NCI-H69 (cell line): Measurements from ENCODE around the gene CRABP2.
A peak's percentile ranks its signal among the peaks of the same experiment; 100 is the strongest.

Source experiments
- DNase-seq: peaks from one replicate; lab custom pipeline; 2025; lab: John Stamatoyannopoulos, UW

Gene CRABP2

GRCh38 chr1:156690675-156691036, 14.7 kb downstream of the CRABP2 start:
- no peak for DNase-seq

- peak; percentile 50 for DNase-seq
Measured at GRCh38 chr1:156689953-156690674, 15.3 kb downstream of the CRABP2 start.

GRCh38 chr1:156689035-156689952, 16.1 kb downstream of the CRABP2 start:
- DNase-seq = peak; percentile 90

- no peak for DNase-seq
Measured at GRCh38 chr1:156684227-156684782, 21.1 kb downstream of the CRABP2 start.

GRCh38 chr1:156682166-156682890, 23.1 kb downstream of the CRABP2 start:
- DNase-seq = peak; percentile 8

GRCh38 chr1:156681196-156681960, 24.0 kb downstream of the CRABP2 start:
- no peak for DNase-seq

- DNase-seq = no peak
Measured at GRCh38 chr1:156680056-156680455, 25.3 kb downstream of the CRABP2 start.

GRCh38 chr1:156677616-156678596, 27.5 kb downstream of the CRABP2 start:
- DNase-seq = peak; percentile 83

GRCh38 chr1:156676820-156677615, 28.4 kb downstream of the CRABP2 start, which contains the start of gene NES:
Gene NES, minus strand, starts transcription at chr1:156677407. Its CDS starts 143 bp downstream, at chr1:156677264.
- DNase-seq = peak; percentile 82

GRCh38 chr1:156676114-156676819, 29.1 kb downstream of the CRABP2 start:
- DNase-seq = no peak

- peak; percentile 73 for DNase-seq
Measured at GRCh38 chr1:156675210-156676113, 29.9 kb downstream of the CRABP2 start.

GRCh38 chr1:156673387-156674121, 31.8 kb downstream of the CRABP2 start:
- DNase-seq = peak; percentile 79

GRCh38 chr1:156671804-156672203, 33.6 kb downstream of the CRABP2 start:
- no peak for DNase-seq

- no peak for DNase-seq
Measured at GRCh38 chr1:156670791-156671190, 34.6 kb downstream of the CRABP2 start.

- DNase-seq = no peak
Measured at GRCh38 chr1:156670359-156670758, 35.0 kb downstream of the CRABP2 start.

- no peak for DNase-seq
Measured at GRCh38 chr1:156669794-156670193, 35.6 kb downstream of the CRABP2 start.
